Hepatocyte (in vitro differentiated cells): ENCODE data around the gene CARD19. TPM values are rescaled to one million over a fixed set of nuclear protein-coding genes. Genes with fewer than 3 reads are reported as not detected.
A peak's percentile ranks its signal among the peaks of the same experiment; 100 is the strongest.

Experiments used
- DNase-seq: peaks from one replicate; pipeline ENCODE4 v3.0.0-alpha.2; 2016; ENCODE audit warnings: low spot score
- H2AFZ ChIP-seq: fragments of 200-600 bp; sonication (generic); 2 replicates; pipeline ENCODE4 v1.6.0; 2016; ENCODE audit warnings: antibody characterized with exemption, mild to moderate bottlenecking
- H3K27ac ChIP-seq: fragments of 200-600 bp; sonication (generic); 2 replicates; pipeline ENCODE4 v1.5.1; 2016; ENCODE audit warnings: mild to moderate bottlenecking
- H3K27me3 ChIP-seq: fragments of 200-600 bp; sonication (generic); 2 replicates; pipeline ENCODE4 v1.6.1; 2016
- H3K36me3 ChIP-seq: fragments of 200-600 bp; sonication (generic); replicated peaks from 2 replicates; pipeline ENCODE4 v1.5.1; 2016; ENCODE audit warnings: low read depth; ENCODE audit not compliant: insufficient read depth
- H3K4me1 ChIP-seq: fragments of 200-600 bp; sonication (generic); 2 replicates; pipeline ENCODE4 v1.5.1; 2016; ENCODE audit warnings: mild to moderate bottlenecking, moderate library complexity; ENCODE audit not compliant: insufficient read depth
- H3K4me2 ChIP-seq: fragments of 200-600 bp; sonication (generic); 2 replicates; pipeline ENCODE4 v1.6.0; 2016
- H3K4me3 ChIP-seq: fragments of 200-600 bp; sonication (generic); 2 replicates; pipeline ENCODE4 v1.5.1; 2016; ENCODE audit warnings: mild to moderate bottlenecking
- H3K79me2 ChIP-seq: fragments of 200-600 bp; sonication (generic); 2 replicates; pipeline ENCODE4 v1.6.0; 2017; ENCODE audit warnings: mild to moderate bottlenecking
- H3K9me2 ChIP-seq: fragments of 200-600 bp; sonication (generic); replicated peaks from 2 replicates; pipeline ENCODE4 v1.6.0; 2017; ENCODE audit warnings: mild to moderate bottlenecking; ENCODE audit not compliant: insufficient read depth
- H3K9me3 ChIP-seq: fragments of 200-600 bp; sonication (generic); 2 replicates; pipeline ENCODE4 v1.5.1; 2016; ENCODE audit warnings: low read depth, mild to moderate bottlenecking
- H4K20me1 ChIP-seq: fragments of 200-600 bp; sonication (generic); 2 replicates; pipeline ENCODE4 v1.6.0; 2016; ENCODE audit warnings: mild to moderate bottlenecking; ENCODE audit not compliant: insufficient read depth, poor library complexity, severe bottlenecking
- CTCF ChIP-seq: fragments of 200-600 bp; sonication (generic); IDR thresholded peaks from 2 replicates; pipeline ENCODE4 v1.5.1; 2016; ENCODE audit warnings: antibody characterized with exemption, mild to moderate bottlenecking; ENCODE audit not compliant: poor library complexity
- EZH2 ChIP-seq: fragments of 200-600 bp; sonication (generic); IDR thresholded peaks from 2 replicates; pipeline ENCODE4 v1.6.1; 2016; ENCODE audit warnings: antibody characterized with exemption, mild to moderate bottlenecking, borderline replicate concordance
- EZH2phosphoT487 ChIP-seq: fragments of 200-600 bp; sonication (generic); IDR thresholded peaks from one replicate; pipeline ENCODE4 v1.6.1; 2018; ENCODE audit warnings: antibody characterized with exemption, mild to moderate bottlenecking, low read depth, moderate library complexity; ENCODE audit not compliant: unreplicated experiment, severe bottlenecking
- WGBS: methylation state at CpG from one replicate; pipeline ENCODE4 v1.1.6; 2016; ENCODE audit warnings: low lambda C conversion rate; ENCODE audit errors: missing lambda C conversion rate; 5-methylcytosine and 5-hydroxymethylcytosine counted together
- polyA plus RNA-seq: library from polyadenylated mRNA; unstranded; fragments of >200 nt; fragmentation: Nextera tagmentation; extraction: Ambion mirVana; gene quantifications from 2 replicates; pipeline ENCODE4 v1.2.1, GENCODE V29; 2016
- total RNA-seq: library from RNA; depleted of rRNA; stranded (reverse); fragments of >200 nt; gene quantifications from 2 replicates; pipeline ENCODE4 v1.2.3, GENCODE V29; 2014

The CARD19 gene, protein sequence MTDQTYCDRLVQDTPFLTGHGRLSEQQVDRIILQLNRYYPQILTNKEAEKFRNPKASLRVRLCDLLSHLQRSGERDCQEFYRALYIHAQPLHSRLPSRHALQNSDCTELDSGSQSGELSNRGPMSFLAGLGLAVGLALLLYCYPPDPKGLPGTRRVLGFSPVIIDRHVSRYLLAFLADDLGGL
- total RNA-seq (45.3 and 51.3 TPM in 2 replicates), polyA plus RNA-seq (67.5 and 72.1 TPM in 2 replicates)

DNA sequence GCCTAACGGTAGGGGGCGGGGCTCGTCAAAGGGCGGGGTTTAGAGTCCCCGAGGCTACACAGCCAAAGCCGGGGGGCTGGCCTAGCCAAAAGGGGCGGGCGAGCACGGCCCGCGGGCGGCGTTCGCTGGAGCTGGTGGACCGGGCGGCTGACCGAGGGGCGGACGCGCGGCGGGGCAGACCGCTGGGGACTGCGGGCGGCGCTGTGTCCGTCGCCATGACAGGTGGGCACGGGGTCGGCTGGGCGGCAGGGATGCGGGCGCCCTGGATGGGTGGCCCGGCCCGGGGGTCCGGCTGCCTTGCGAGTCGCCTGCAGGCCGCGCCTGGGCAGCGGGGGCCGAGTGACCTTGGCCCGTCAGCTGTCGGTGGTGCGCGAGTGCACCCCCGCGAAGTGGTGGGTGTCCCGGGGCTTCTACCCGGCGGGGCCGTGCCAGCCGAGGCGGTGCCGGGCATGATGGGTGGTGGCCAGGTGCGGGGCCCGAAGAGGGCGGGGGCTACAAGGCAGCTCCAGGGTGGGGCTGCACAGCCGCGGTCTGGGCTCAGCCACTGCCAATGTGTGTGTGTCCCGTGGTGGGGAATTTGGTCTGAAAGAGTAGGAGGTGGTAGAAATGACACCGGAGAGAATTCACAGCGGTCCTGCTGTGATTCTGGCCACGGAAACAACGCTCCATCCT lies at the start of gene CARD19:
CARD19 (plus strand) TSS at position 87 of the 672 bp plus-strand sequence; CDS start at position 216, 129 bp downstream.
- under 1% methylated on average over 16 of the region's 65 CpGs for WGBS
- Histone ChIP-seq H3K4me3 (peak within 1 kb of the TSS; percentile 81), H3K4me2 (peak within 1 kb of the TSS; percentile 99), H3K27ac (peak within 1 kb of the TSS; percentile 93), H3K27me3 (no peaks in the 10 kb centered on the region), H3K9me3 (no peaks in the 10 kb centered on the region), H3K9me2 (no peaks in the 10 kb centered on the region), H4K20me1 (no peaks in the 10 kb centered on the region), H2AFZ (peak within 1 kb of the TSS; percentile 66), H3K79me2 (peaks cover 49% of the 10 kb centered on the region), H3K4me1 (peaks cover 34% of the 10 kb centered on the region), H3K36me3 (no peaks in the 10 kb centered on the region)
- TF ChIP-seq EZH2phosphoT487 (no peak), EZH2 (no peak), CTCF (no peak)
- DNase-seq = peak; percentile 73

DNA sequence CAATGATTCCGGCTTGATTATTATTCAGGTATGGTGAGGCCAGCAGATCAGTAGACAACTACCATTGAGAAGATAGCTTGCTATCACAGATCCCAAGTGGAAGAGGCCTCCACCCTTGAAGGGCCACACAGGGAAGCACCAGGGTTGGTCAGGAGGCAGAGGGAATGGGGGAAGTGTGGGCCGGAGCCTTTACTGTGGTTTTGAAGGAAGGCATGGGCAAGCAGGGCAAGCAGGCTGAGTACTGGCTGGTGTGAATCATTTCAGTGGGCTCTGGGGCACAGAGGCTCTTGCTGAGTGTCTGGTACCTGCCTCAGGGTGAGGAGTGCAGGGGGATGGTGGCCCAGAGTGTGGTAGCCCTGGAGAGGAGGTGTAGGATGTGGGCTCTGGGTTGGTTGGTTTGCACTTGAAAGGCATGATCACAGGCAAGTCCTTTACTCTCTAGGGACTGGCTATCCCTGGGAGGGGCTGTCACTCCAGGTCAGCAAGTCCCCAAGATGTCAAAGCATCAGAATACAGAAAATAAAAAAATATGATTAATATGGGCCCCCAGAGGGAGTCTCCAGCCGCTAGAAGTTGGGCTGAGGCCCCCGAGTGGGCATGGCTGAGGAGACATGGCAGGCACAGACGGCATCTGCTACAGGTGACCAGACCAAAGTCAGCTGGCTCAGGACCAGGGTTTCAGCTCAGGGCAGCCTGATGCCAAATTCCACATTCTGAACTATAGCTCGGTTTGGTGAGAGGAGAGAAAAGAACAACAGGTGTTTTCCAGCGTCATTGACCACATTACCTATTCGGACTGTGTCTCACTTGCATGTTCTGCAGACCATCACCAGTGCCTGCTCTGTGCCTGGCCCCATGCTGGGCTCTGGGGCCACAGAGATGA lies 47.2 kb upstream of the CARD19 start:
- H2AFZ ChIP-seq = no peak overlapping the region
- no peaks in the 10 kb centered on the region for H3K9me2 ChIP-seq
- H3K9me3 ChIP-seq = no peaks in the 10 kb centered on the region
- no peak for DNase-seq
- no peak overlapping the region for H3K4me3 ChIP-seq
- H3K27me3 ChIP-seq = no peaks in the 10 kb centered on the region
- WGBS = 90% methylated on average over 8 of the region's 8 CpGs
- no peaks in the 10 kb centered on the region for H3K4me1 ChIP-seq
- no peak overlapping the region for H3K27ac ChIP-seq
- H4K20me1 ChIP-seq = no peaks in the 10 kb centered on the region
- no peak overlapping the region for H3K4me2 ChIP-seq
- TF ChIP-seq EZH2 = no peak
- TF ChIP-seq EZH2phosphoT487 = no peak
- no peak for TF ChIP-seq CTCF
- H3K36me3 ChIP-seq = no peaks in the 10 kb centered on the region
- H3K79me2 ChIP-seq = no peaks in the 10 kb centered on the region

DNA sequence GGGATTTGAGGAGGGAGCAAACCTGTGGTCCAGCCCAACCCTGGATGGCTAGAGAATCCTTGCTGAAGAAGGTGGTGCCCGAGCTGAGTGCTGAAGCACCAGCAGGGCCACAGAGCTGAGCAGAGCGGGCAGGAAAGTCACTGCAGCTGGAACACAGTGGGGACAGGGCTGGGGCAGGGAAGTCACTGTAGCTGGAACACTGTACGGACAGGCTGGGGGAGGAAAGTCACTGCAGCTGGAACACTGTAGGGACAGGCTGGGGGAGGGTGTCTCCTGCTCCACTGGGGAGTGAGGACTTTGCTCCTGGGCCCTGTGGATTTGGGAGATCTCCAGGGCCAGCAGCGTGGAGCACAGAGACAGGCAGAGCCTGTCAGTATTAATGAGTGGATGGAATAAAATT lies 46.5 kb upstream of the CARD19 start:
- 84% methylated on average over 4 of the region's 4 CpGs for WGBS

More for the DNA sequence above, 46.5 kb upstream of the CARD19 start:
- H3K9me3 ChIP-seq = no peaks in the 10 kb centered on the region
- H3K4me3 ChIP-seq = no peak overlapping the region
- no peaks in the 10 kb centered on the region for H3K9me2 ChIP-seq
- H3K4me2 ChIP-seq = no peak overlapping the region
- no peak overlapping the region for H2AFZ ChIP-seq
- H3K36me3 ChIP-seq = no peaks in the 10 kb centered on the region
- H3K27me3 ChIP-seq = no peaks in the 10 kb centered on the region
- no peaks in the 10 kb centered on the region for H3K4me1 ChIP-seq
- TF ChIP-seq EZH2phosphoT487 (no peak), EZH2 (no peak), CTCF (no peak)
- no peak for DNase-seq
- no peaks in the 10 kb centered on the region for H3K79me2 ChIP-seq
- H4K20me1 ChIP-seq = no peaks in the 10 kb centered on the region
- H3K27ac ChIP-seq = no peak overlapping the region
